HUES6 (cell line): Measurements from ENCODE around the gene SLC5A3.

Experiments used
- H3K27ac ChIP-seq: 2 replicates; pipeline ENCODE4 v1.7.0; 2013; ENCODE audit warnings: low read depth, mild to moderate bottlenecking, low read length, inconsistent platforms
- H3K27me3 ChIP-seq: 2 replicates; pipeline ENCODE4 v1.6.1; 2013; ENCODE audit warnings: low read length; ENCODE audit not compliant: control insufficient read depth, insufficient read depth
- H3K36me3 ChIP-seq: 2 replicates; pipeline ENCODE4 v1.6.1; 2013; ENCODE audit warnings: low read length; ENCODE audit not compliant: control insufficient read depth, insufficient read depth
- H3K4me1 ChIP-seq: 2 replicates; pipeline ENCODE4 v1.6.1; 2013; ENCODE audit warnings: low read length; ENCODE audit not compliant: control insufficient read depth, insufficient read depth
- H3K4me3 ChIP-seq: 2 replicates; pipeline ENCODE4 v1.5.1; 2013; ENCODE audit warnings: low read depth, low read length
- H3K9ac ChIP-seq: one replicate; pipeline ENCODE4 v1.6.1; 2013; ENCODE audit warnings: mild to moderate bottlenecking, low read length
- H3K9me3 ChIP-seq: 2 replicates; pipeline ENCODE4 v1.6.1; 2013; ENCODE audit warnings: low read depth, low read length; ENCODE audit not compliant: control insufficient read depth, insufficient read depth

The SLC5A3 gene

DNA sequence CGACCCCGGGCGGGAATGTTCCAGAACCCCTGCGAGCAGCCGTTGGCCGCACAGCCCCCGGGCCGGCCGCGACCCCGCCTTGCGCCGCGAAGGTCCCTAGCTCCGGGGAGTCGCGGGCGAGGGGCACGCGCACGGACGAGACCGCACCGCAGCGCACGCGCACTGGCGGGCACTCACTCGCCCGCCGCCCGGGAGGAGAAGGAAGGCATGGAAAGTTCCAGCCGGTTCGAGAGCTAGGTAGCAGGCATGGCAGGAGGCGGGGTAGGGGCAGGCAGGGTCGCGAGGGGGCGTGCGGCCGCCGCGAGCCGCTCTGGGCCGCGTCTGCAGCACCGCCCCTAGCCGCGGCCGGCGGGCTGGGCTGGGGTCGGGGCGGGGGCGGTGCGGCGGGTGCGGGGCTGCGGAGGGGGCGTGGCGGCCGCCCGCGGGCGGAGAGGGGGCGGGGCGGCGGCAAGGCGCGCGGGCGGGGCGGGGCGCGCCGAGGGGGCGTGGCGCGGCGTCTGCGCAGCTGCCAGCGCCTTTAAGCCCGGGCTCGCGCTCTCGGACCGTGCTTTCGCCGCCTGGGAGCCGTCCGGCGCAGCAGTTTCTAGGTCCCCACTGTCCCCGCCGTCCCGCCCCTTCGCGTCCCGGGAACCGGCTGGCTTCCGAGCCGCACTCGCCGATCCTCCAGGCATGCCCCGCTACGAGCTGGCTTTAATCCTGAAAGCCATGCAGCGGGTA, at the start of gene SLC5A3, which contains the start of gene MRPS6:
TSS of gene SLC5A3 (plus strand) at position 547 of the 717 bp plus-strand sequence. CDS start 21,621 bp downstream, outside the sequence.
TSS of gene MRPS6 (plus strand) at position 547 of the 717 bp plus-strand sequence. CDS start at position 670, 123 bp downstream.
- H3K36me3 ChIP-seq = peaks cover 7% of the 10 kb centered on the region
- peak within 1 kb of the TSS; percentile 77 for H3K27ac ChIP-seq
- H3K4me3 ChIP-seq = peak within 1 kb of the TSS; percentile 78
- H3K27me3 ChIP-seq = peaks cover 8% of the 10 kb centered on the region; the same call in 1 of the 2 replicates
- peak within 1 kb of the TSS; percentile 87 for H3K9ac ChIP-seq
- H3K4me1 ChIP-seq = peaks cover 32% of the 10 kb centered on the region
- H3K9me3 ChIP-seq = no peaks in the 10 kb centered on the region

DNA sequence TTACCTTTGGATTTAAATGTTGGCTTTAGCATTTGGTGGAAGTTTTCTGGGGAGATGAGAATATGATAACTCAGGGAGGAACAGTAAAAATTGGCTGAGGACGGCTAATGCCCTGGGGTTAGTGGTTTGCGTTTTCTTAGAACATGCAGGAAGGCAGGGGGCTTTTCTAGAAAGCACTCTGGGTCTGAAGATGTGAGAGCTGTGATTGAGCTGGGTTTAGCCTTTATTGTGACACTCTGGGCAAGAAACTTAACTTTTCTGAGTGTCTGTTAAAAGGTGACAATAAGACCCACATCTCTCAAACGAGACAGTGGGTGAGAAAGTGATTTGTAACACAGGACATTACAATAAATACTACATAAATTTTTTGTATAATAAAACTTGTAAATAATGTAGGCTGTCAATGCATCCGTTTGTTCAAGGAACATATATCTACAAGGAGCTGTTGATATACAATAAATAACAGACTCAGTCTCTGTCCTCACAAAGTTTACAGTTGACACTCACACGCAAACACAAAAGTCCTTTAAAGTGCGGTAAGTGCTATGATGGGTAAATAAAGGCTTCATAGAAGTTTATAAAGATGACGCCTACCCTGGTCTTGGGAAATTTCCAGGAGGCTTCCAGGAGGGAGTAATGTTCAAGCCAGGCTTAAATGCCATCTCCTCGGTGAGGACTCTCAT, 49.5 kb upstream of the SLC5A3 start:
- H3K36me3 ChIP-seq = no peaks in the 10 kb centered on the region
- H3K9me3 ChIP-seq = peaks cover 8% of the 10 kb centered on the region; the same call in 1 of the 2 replicates
- H3K27ac ChIP-seq = no peak overlapping the region
- no peaks in the 10 kb centered on the region for H3K27me3 ChIP-seq
- no peak overlapping the region for H3K9ac ChIP-seq
- H3K4me1 ChIP-seq = peaks cover 21% of the 10 kb centered on the region
- no peak overlapping the region for H3K4me3 ChIP-seq

DNA sequence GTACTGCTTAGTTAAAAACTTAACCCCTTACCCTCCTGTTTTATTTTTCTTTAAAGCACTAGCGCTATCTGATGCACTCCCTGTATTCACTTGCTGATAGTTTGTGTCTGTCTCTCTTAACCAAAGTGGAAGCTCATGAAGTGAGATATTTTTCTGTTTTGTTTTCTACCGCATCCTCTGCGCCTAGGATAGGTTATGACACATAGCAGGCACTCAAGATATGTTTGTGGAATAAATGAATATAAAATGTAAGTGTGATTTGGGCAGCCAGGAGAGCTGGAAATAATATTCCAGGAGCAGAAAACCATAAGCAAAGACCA, 49.0 kb upstream of the SLC5A3 start:
- Histone ChIP-seq H3K27ac (no peak overlapping the region), H3K27me3 (no peaks in the 10 kb centered on the region), H3K4me3 (no peak overlapping the region), H3K9me3 (peaks cover 8% of the 10 kb centered on the region; the same call in 1 of the 2 replicates), H3K9ac (no peak overlapping the region), H3K4me1 (peaks cover 21% of the 10 kb centered on the region), H3K36me3 (no peaks in the 10 kb centered on the region)

DNA sequence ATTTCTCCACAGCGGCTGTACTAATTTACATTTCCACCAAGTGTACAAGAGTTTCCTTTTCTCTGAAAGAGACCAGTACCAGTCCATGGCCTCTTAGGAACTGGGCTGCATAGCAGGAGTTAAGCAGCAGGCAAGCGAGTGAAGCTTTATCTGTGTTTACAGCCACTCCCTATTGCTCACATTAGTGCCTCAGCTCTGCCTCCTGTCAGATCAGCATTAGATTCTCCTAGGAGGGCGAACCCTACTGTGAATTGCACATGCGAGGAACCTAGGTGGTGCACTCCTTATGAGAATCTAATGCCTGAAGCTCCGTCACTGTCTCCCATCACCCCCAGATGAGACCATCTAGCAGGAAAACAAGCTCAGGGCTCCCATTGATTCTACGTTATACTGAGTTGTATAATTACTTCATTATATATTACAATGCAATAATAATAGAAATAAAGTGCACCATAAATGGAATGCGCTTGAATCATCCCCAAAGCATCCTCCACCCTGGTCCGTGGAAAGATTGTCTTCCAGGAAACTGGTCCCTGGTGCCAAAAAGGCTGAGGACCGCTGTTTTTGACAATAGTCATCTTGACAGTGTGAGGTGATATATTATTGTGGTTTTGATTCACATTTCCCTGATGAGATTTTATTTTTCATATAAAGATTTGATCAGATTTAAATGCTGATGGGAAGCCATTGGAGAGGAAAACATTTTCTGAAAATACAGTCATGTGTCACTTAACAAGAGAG, 45.5 kb upstream of the SLC5A3 start:
- H3K27me3 ChIP-seq = no peaks in the 10 kb centered on the region
- H3K36me3 ChIP-seq = no peaks in the 10 kb centered on the region
- no peaks in the 10 kb centered on the region; the same call in 1 of the 2 replicates for H3K9me3 ChIP-seq
- peaks cover 10% of the 10 kb centered on the region for H3K4me1 ChIP-seq
- H3K4me3 ChIP-seq = no peak overlapping the region
- H3K9ac ChIP-seq = no peak overlapping the region
- H3K27ac ChIP-seq = no peak overlapping the region

DNA sequence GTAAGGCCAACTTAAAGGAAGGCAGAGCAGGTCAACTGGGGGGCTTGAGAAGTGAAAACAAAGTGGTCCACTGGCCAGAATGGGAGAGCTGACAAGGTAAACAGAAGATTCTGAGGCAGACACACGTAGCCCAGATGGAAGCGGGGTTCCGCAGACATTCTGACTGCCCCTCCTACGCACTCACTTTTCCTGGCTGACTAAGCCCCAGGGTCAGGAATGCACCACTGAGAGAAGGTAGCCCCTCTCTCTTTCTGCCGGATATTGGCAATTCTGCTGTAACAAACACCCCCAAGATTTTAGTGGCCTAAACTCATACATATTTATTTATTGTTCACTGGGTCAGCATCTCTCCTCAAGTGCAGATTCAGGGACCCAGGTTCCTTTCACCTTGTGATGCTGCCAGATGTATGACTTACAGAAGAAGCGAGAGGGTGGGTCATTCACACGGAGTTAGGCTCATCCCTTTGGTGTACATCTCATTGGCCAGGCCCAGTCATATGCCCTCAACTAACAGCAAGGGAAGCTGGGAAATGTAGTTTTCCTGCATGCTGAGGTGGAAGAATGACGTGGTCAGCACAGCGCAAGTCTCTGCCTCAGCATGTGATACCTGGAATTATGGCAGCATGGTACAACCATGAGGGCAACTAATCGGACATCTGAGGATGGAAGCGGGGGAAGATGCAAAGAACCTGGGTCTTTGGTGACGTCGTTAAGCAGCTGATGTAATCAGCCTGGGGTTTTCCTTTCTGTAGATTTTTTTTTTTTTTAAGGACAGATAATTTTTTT, 43.4 kb upstream of the SLC5A3 start:
- H3K9me3 ChIP-seq = no peaks in the 10 kb centered on the region; the same call in 1 of the 2 replicates
- no peak overlapping the region for H3K27ac ChIP-seq
- H3K9ac ChIP-seq = no peak overlapping the region
- no peaks in the 10 kb centered on the region for H3K27me3 ChIP-seq
- 0 out of 2 replicates have a peak, but pooled peaks cover 4% of the 10 kb centered on the region for H3K4me1 ChIP-seq
- H3K36me3 ChIP-seq = no peaks in the 10 kb centered on the region
- peak overlapping the region; percentile 26; the same call in 1 of the 2 replicates for H3K4me3 ChIP-seq

DNA sequence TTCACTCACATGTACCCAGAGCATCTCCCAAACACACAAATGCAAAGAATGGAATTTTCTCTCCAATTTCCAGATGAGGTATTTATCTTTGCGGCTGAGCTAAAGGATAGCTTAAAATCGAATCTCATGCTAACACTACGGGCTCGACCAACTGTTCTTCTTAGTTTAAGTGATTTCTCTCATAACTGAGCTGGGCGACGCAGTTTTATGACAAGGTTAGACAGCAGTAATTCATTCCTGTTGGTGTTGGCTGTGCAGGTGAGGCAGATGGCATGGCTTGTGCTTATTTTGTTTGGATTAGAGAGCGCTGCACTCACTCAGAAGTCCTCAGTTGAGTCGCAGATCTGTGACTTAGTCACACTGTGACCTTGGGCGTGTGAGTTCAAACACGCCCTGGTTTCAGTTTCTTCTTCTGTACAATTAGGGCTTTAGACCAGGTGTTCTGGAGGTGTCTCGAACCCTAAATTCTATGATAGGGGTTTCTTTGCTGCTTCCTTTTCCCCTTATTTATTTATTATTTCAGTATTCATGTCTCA, 41.5 kb upstream of the SLC5A3 start:
- Histone ChIP-seq H3K27me3 (no peaks in the 10 kb centered on the region), H3K9ac (no peak overlapping the region), H3K4me3 (no peak overlapping the region), H3K27ac (no peak overlapping the region), H3K36me3 (no peaks in the 10 kb centered on the region), H3K4me1 (peaks cover 11% of the 10 kb centered on the region; the same call in 1 of the 2 replicates), H3K9me3 (no peaks in the 10 kb centered on the region; the same call in 1 of the 2 replicates)

DNA sequence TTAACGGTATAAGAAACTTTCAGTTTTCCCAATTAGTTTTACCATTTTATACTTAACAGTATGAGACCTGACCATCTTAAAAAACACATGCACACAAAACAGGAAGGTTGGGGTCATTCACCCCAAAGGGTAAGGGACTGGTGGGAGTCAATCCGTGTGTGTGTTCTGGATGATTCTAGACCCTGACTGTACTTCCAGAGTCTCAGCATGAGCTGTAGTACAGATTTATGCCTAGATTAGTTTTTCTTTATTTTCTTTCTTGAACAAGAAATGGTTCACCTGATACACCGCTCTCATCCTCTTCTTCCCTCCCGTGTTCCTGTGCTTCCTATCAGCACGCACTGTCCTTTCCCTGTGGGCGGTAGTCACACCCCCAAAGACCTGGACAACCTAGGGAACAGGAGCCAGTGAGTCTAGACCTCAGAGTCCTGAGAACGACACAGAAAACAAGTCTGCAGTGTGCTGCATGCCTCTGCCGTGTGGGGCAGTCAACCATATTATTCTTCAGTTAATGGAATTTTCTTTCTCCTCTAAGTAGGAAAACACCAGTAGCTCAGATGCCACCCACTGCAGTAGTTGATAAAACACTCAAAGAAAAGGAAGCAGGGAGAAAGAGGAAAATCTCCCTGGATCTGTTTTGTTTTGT, 38.9 kb upstream of the SLC5A3 start:
- H3K4me3 ChIP-seq = no peak overlapping the region
- H3K36me3 ChIP-seq = no peaks in the 10 kb centered on the region
- H3K27me3 ChIP-seq = no peaks in the 10 kb centered on the region
- H3K9me3 ChIP-seq = no peaks in the 10 kb centered on the region
- peaks cover 11% of the 10 kb centered on the region; the same call in 1 of the 2 replicates for H3K4me1 ChIP-seq
- H3K9ac ChIP-seq = no peak overlapping the region
- no peak overlapping the region for H3K27ac ChIP-seq

DNA sequence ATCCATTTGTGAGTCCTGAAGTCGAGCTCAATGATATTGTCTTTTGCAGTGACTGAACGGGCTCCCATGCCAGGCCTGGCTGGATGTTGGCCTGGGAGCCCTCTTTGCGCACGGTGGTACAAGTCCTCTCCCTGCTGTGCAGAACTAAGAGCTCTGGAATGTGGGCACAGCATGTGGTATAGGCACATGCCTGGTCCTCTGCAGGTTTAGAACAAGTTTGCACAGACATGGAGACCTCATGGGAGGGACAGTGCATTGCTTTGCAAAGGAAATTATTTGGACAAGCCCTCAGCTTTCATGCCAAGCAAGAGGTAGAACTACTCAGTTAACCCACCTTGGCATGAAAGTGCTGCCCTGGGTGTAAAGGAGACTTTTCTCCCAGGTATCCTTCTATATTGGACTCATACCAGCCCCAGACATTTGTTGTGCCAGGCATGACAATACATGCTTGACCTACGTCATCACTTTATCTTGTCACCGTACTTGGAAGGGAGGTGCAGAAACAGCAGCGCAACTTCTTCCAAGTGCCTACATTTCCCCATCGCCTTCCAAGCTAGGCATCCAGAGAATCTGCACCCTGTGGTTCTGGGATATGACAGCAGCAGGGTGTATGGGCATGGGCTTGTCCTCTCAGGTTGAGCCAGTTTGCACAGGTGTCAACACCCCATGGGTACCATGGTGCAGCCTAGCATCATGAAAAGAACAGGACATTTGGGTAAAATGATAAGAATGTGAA, 37.6 kb upstream of the SLC5A3 start:
- peaks cover 11% of the 10 kb centered on the region; the same call in 1 of the 2 replicates for H3K4me1 ChIP-seq
- H3K27ac ChIP-seq = no peak overlapping the region
- H3K4me3 ChIP-seq = no peak overlapping the region
- no peaks in the 10 kb centered on the region for H3K9me3 ChIP-seq
- no peaks in the 10 kb centered on the region for H3K27me3 ChIP-seq
- H3K36me3 ChIP-seq = no peaks in the 10 kb centered on the region
- no peak overlapping the region for H3K9ac ChIP-seq

DNA sequence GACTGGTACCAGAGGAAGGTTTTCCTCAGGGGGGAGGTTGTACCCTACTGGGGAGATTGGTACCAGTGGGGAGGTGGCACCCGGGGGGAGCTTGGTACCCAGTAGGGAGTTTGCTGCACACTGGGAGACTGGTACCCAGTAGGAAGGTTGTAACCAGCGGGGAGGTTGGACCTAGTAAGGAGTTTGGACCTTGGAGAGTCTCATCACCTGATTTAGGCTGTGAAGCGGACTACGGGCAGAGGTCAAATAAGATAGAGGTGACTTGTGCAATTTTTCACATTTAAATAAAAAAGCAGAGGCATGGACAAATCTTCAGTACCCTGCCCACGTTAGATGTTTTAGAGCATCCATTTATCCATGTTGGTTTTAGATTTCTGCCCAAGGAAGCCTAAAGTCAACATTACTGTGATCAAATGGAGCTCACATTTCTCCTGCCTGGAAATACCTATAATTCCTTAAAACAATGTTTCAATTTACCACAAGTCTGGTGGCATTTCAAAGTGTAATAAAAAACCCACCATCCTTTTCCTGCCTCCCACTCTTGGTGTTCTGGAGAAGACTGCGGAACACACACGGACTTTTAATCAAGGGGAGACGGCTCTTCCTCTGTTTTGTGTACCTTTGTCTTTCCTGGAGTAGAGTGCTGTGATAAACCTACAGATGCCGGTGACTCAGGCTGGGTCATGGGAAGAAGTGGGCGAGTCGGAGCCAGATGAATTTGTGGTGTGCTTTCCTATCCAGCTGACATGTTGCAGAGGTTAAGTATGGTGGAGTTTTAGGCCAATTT, 36.2 kb upstream of the SLC5A3 start:
- Histone ChIP-seq H3K4me3 (no peak overlapping the region), H3K27ac (no peak overlapping the region), H3K27me3 (no peaks in the 10 kb centered on the region), H3K9me3 (no peaks in the 10 kb centered on the region), H3K9ac (no peak overlapping the region), H3K4me1 (peaks cover 11% of the 10 kb centered on the region; the same call in 1 of the 2 replicates), H3K36me3 (no peaks in the 10 kb centered on the region)
